Endothelial cell (in vitro differentiated cells): ENCODE results near the gene OR2C3. TPM values are rescaled to one million over a fixed set of nuclear protein-coding genes. Genes with fewer than 3 reads are reported as not detected.
"Not testable (repeated sequence)": the region's sequence is repeated elsewhere in the genome, so short reads cannot be mapped to it uniquely, and the experiment has no call there.

ENCODE experiments used
- DNase-seq: peaks from one replicate; pipeline ENCODE4 v3.0.0; 2021; ENCODE audit warnings: low spot score
- H3K27ac Mint-ChIP-seq: one replicate; pipeline ENCODE4 v1.8.0; 2021; ENCODE audit warnings: mixed read lengths, inconsistent platforms; ENCODE audit not compliant: unreplicated experiment
- H3K27me3 Mint-ChIP-seq: one replicate; pipeline ENCODE4 v1.8.0; 2021; ENCODE audit warnings: mild to moderate bottlenecking, moderate library complexity, mixed read lengths, inconsistent platforms; ENCODE audit not compliant: unreplicated experiment
- H3K36me3 Mint-ChIP-seq: one replicate; pipeline ENCODE4 v1.8.0; 2021; ENCODE audit warnings: mild to moderate bottlenecking, low read depth, mixed read lengths, inconsistent platforms; ENCODE audit not compliant: unreplicated experiment
- H3K4me1 Mint-ChIP-seq: one replicate; pipeline ENCODE4 v1.8.0; 2021; ENCODE audit warnings: mild to moderate bottlenecking, mixed read lengths, inconsistent platforms; ENCODE audit not compliant: unreplicated experiment
- H3K4me3 Mint-ChIP-seq: one replicate; pipeline ENCODE4 v1.8.0; 2021; ENCODE audit warnings: mild to moderate bottlenecking, mixed read lengths, inconsistent platforms; ENCODE audit not compliant: unreplicated experiment
- H3K9me3 Mint-ChIP-seq: one replicate; pipeline ENCODE4 v1.8.0; 2021; ENCODE audit warnings: mixed read lengths, inconsistent platforms; ENCODE audit not compliant: unreplicated experiment
- CTCF ChIP-seq: fragments of 200-600 bp; sonication (generic); IDR thresholded peaks from one replicate; pipeline ENCODE4 v1.5.0; 2021; ENCODE audit warnings: antibody characterized with exemption; ENCODE audit not compliant: unreplicated experiment
- total RNA-seq: library from RNA; stranded (reverse); fragmentation: NEBNext Ultra II Directional; extraction: Animal tissue kit (Norgen Biotek cat#: 25700); gene quantifications from one replicate; pipeline ENCODE4 v1.2.1, GENCODE V29; 2021; ENCODE audit not compliant: unreplicated experiment

Gene OR2C3
- total RNA-seq, 1 donor from 2014 or later: not detected

GRCh38 chr1:247487057-247487456, 49.2 kb downstream of the OR2C3 start:
- TF ChIP-seq CTCF: peak; percentile 21
- DNase-seq: peak; percentile 42
- Mint-ChIP-seq H3K9me3 (no peaks in the 10 kb centered on the region), H3K27ac (no peak overlapping the region), H3K4me3 (no peak overlapping the region), H3K36me3 (no peaks in the 10 kb centered on the region), H3K27me3 (peaks cover 5% of the 10 kb centered on the region), H3K4me1 (peaks cover 7% of the 10 kb centered on the region)

GRCh38 chr1:247482747-247483146, 53.5 kb downstream of the OR2C3 start:
- no peaks in the 10 kb centered on the region for H3K27me3 Mint-ChIP-seq

GRCh38 chr1:247476328-247477058, 59.7 kb downstream of the OR2C3 start:
- H3K36me3 Mint-ChIP-seq, H3K27me3 Mint-ChIP-seq, H3K27ac Mint-ChIP-seq: not testable (repeated sequence)

More at GRCh38 chr1:247482747-247483146, 53.5 kb downstream of the OR2C3 start:
- no peak overlapping the region for H3K4me3 Mint-ChIP-seq
- H3K27ac Mint-ChIP-seq: no peak overlapping the region
- H3K36me3 Mint-ChIP-seq: no peaks in the 10 kb centered on the region
- no peak for TF ChIP-seq CTCF
- H3K9me3 Mint-ChIP-seq: no peaks in the 10 kb centered on the region
- no peaks in the 10 kb centered on the region for H3K4me1 Mint-ChIP-seq
- no peak for DNase-seq

GRCh38 chr1:247475793-247476192, 60.4 kb downstream of the OR2C3 start:
- no peak for TF ChIP-seq CTCF
- Mint-ChIP-seq H3K36me3 (no peaks in the 10 kb centered on the region), H3K27me3 (no peaks in the 10 kb centered on the region), H3K9me3 (no peaks in the 10 kb centered on the region), H3K4me1 (no peaks in the 10 kb centered on the region), H3K4me3 (no peak overlapping the region), H3K27ac (no peak overlapping the region)
- no peak for DNase-seq

More at GRCh38 chr1:247476328-247477058, 59.7 kb downstream of the OR2C3 start:
- H3K4me1 Mint-ChIP-seq, H3K9me3 Mint-ChIP-seq, H3K4me3 Mint-ChIP-seq, DNase-seq: not testable (repeated sequence)

Other genes starting within 250 kb of the OR2C3 start
- 76.5 TPM for gene ZNF496, start 204.6 kb downstream of the OR2C3 start, total RNA-seq
- 0.44 TPM for gene NLRP3, start 120.3 kb downstream of the OR2C3 start, total RNA-seq
- not detected for gene OR2B11, start 78.3 kb downstream of the OR2C3 start, total RNA-seq
- gene GCSAML, start 12.7 kb upstream of the OR2C3 start, total RNA-seq: 0.23 TPM
- not detected for gene OR2G2, start 51.9 kb upstream of the OR2C3 start, total RNA-seq
- not detected for gene OR2G3, start 69.1 kb upstream of the OR2C3 start, total RNA-seq
- not detected for gene OR13G1, start 143.3 kb upstream of the OR2C3 start, total RNA-seq
- gene OR6F1, start 180.2 kb upstream of the OR2C3 start, total RNA-seq: not detected
- gene OR14K1, start 202.2 kb upstream of the OR2C3 start, total RNA-seq: not detected
- not detected for gene OR14A2, start 211.7 kb upstream of the OR2C3 start, total RNA-seq
- not detected for gene OR1C1, start 224.1 kb upstream of the OR2C3 start, total RNA-seq